GM21526 (cell line): ENCODE measurements around the gene GRIP1.

Source experiments
- ATAC-seq: cut with Tn5 transposase; IDR thresholded peaks from one replicate; pipeline ENCODE4 v1.9.1; 2021; ENCODE audit warnings: moderate library complexity; ENCODE audit not compliant: unreplicated experiment, low FRiP score

GRIP1 gene, protein sequence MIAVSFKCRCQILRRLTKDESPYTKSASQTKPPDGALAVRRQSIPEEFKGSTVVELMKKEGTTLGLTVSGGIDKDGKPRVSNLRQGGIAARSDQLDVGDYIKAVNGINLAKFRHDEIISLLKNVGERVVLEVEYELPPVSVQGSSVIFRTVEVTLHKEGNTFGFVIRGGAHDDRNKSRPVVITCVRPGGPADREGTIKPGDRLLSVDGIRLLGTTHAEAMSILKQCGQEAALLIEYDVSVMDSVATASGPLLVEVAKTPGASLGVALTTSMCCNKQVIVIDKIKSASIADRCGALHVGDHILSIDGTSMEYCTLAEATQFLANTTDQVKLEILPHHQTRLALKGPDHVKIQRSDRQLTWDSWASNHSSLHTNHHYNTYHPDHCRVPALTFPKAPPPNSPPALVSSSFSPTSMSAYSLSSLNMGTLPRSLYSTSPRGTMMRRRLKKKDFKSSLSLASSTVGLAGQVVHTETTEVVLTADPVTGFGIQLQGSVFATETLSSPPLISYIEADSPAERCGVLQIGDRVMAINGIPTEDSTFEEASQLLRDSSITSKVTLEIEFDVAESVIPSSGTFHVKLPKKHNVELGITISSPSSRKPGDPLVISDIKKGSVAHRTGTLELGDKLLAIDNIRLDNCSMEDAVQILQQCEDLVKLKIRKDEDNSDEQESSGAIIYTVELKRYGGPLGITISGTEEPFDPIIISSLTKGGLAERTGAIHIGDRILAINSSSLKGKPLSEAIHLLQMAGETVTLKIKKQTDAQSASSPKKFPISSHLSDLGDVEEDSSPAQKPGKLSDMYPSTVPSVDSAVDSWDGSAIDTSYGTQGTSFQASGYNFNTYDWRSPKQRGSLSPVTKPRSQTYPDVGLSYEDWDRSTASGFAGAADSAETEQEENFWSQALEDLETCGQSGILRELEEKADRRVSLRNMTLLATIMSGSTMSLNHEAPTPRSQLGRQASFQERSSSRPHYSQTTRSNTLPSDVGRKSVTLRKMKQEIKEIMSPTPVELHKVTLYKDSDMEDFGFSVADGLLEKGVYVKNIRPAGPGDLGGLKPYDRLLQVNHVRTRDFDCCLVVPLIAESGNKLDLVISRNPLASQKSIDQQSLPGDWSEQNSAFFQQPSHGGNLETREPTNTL

DNA sequence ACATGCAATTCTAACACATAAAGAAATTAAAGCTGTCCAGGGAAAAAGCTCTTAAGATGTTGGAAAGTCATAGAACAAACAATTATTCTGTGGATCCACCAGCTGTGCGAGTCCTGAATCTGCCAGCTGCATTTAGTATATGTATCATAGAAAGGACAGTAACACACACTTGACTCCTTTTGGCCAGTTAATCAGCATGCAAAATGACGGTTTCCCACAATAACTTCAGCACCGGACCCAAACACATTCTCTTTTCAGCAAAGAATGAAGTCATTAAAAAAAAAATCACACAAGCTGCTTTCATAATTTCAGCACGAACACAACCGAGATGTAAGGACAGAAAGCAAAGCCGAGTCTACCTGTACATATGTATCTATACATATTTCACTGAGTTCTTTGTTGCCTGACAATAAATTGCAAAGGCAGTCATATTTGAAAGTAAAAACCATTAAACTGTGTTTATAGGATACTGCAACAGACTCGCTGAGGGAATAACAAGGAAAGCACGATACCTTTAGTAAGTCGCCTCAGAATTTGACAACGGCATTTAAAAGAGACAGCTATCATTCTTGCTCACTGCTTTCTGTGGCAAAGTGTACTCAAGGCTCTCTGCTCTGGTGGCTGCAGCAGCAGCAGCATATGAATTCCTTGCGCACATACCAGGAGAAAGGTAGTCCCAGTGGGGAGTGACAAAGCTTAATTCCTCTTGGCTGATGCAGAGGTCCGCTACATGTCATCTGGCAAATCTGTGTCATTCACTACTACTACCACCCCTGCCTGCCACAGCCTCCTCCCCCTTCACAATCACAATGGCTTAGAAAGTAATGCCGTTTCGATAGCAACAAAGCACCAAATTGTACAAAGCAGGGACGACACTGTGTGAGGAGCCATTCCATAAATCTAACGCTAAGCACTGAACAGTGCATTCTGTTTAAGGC, at the start of gene GRIP1:
TSS of gene GRIP1 (minus strand) at position 739 of the 938 bp plus-strand sequence. CDS start at position 567, 172 bp downstream.
- ATAC-seq: no peak

DNA sequence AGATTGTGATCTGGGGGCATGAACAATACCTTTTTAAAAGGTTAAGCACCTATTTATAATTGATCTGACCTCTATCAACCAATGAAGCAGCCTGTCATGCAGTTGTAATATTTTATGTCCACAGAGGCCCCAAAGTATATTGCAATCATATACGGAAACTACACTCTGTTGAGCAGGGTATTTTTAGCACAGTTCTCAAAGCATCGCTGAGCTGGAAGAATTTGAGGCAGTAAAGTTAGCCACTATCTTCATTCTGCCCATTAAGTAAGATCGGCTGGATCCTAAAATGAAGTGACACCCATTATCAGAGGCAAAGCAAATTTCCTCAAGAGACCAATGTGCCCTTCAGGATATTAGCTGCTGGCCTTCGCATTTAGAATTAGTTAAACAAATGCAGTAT, 47.7 kb upstream of the GRIP1 start:
- ATAC-seq: no peak

DNA sequence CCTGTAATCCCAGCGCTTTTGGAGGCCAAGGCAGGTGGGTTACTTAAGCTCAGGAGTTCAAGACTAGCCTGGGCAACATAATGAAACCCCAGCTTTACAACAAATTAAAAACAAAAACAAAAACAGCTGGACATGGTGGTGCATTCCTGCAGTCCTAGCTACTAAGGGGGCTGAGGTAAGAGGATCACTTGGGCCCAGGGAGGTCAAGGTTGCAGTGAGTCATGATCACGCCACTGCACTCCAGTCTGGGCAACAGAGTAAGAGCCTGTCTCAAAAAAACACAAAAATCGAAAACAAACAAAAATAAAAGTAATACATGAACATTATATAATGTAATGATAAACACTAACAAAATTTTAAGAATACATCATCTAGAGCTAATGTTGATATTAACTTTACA, 46.2 kb upstream of the GRIP1 start:
- ATAC-seq: no peak

DNA sequence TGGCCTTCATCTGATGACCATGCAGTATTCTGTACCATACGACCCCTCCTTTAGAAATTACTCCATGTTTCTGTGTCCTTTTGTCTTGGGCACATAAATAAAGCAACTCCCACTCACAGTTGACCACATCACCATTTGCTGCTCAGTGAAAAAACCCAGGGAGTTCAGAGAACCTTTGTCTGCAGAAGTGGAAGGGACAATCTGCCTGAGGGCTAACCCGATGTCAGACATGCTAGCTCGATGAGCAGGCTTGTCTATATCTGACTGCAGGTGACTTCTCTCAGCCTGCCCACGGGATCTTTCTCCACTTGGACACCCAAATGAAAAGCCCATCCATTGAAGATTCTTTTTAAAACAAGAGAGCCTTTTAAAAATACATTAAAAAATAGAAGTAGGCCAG, 45.7 kb upstream of the GRIP1 start:
- ATAC-seq: no peak

DNA sequence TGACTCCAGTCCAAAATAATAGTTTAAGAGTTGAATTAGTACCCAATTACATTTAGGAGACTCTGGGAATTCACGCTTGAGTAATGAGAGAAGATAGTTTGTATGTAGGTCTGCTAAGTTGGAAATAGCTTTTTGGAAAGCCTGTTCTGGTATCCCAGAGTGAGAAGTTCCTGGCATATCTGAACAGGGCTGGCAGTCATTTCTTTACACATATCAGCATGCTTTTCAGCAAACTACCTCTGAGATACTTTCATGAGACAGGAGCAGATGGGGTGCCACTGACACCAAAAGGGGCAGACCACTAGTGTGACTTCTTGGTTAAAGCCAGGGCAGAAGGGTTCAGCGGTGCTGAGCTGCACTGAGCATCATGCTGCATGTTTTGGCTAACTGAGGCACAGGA, 45.1 kb upstream of the GRIP1 start:
- no peak for ATAC-seq

DNA sequence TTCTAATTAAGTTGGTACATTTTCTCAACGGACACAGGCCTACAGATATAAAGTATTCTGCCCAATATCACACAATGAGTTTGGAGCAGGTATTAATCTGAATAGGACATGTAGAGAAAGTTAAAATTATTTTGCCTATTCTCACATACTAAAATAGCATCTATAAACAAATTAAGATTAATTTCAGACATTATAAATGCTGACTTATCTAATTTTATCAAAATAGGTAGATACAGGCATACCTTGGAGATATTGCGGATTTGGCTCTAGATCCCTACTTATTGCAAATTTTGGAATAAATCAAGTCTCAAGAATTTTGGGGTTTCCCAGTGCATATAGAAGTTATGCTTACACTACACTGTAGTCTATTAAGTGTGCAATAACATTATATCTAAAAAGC, 41.0 kb upstream of the GRIP1 start:
- no peak for ATAC-seq

DNA sequence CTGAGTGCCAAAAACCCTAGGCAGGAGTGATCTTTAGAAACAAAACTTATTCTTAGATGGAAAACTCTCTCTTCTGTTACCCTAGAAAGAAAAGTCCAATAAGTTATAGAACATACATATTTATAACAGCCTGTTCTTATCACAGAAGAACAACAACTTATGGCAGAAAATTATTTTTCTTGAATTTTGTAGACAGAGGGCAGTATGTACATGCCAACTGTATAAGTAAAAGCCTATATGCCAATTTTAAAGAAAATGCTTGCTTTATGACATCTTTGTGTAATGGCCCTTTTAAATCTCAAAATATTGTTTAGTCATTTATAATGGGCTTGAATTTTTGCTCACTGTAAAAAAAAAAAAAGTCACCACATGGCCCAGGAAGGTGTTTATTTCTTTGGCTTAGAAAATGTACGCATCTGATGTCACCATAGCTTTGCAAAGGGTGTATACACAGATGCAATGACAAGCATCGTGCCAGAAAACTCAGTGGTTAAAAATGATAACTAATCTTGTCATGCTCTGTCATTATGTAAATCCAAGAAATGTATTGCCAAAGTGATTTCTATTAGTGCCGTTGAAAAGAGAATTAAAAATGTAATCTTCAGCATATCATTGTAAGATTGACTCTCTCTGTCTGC, 38.3 kb upstream of the GRIP1 start:
- ATAC-seq: no peak

DNA sequence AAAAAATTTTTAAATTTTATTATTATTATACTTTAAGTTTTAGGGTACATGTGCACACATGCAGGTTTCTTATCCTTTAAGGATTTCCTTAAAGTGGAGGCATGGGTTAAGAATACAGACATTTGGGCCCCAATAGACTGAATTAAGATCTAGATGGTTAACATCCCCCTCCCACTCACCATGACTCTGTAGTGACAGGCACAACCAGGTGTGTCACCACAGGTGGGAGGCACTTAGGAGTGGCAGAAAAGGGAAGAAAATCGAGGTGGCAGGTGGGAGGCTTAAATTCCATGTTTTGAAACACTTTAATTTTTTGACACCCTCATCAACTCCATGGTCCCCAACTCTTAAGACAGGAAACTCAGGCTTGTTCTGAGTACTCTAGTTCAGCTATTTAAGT, 37.6 kb upstream of the GRIP1 start:
- ATAC-seq: no peak

DNA sequence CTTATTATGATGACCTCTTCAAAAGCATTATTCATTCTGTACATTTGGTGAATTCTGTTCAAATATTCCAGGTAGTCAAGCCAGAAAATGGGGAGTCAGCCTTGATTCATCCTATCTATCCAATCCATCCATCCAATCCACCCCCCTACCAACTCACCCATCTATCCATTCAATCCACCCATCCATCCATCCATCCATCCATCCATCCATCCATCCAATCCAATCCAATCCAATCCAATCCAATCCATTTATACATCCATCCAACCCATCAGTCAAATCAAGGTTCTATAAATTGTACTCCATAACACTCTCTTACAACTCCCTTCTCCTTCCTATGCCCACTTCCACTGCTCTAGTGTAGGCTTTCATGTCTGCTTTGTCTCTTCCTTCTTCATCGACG, 35.8 kb upstream of the GRIP1 start:
- no peak for ATAC-seq

DNA sequence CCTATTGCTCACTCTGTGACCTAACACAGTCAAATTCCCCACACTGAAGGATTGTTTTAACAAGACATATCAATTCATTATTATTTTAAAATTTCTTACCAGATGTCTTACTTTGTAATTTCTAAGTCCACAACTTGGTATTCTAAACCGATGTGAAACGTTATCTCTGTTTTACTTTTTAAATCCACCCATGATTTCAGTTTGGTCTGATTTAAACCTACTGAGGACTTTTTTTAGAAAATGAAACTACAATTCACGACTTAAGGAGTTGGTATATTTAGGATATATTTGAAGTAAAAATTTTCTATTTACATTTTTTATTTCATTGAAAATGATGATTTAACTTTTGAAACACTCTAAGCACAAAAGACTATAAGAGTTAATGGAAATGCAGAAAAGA, 35.1 kb upstream of the GRIP1 start:
- ATAC-seq: no peak

DNA sequence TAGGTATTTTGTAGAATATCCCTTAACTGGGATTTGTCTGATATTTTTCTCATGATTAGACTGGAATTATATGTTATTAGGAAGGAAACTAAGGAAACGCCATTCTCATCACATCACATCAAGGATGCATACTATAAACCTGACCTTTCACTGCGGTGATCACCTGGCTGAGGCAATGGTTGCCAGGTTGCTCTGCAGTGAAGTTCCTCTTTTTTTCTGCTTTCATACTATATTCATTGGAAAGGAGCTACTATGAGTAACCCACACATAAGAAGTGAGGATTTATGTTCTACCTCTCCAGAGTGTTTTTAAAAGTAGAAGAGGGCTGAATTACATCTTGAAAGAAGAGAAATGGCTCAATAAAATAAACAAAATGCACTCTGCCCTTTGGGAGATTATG, 31.0 kb upstream of the GRIP1 start:
- no peak for ATAC-seq

DNA sequence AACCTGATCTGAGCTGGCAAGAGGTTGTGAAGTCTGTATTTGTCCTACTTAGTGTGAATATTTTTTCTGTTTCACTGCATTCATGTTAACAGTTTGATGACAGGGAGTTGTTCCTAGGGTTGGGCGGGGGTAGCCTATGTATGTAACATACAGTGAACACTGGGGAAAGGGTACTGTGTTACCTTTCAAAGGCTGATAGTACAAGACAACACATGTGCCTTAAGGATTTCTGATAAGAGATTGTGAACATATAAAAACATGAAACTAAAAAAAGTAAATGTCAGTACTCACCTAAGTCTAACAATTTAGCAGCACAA, 30.5 kb upstream of the GRIP1 start:
- no peak for ATAC-seq

DNA sequence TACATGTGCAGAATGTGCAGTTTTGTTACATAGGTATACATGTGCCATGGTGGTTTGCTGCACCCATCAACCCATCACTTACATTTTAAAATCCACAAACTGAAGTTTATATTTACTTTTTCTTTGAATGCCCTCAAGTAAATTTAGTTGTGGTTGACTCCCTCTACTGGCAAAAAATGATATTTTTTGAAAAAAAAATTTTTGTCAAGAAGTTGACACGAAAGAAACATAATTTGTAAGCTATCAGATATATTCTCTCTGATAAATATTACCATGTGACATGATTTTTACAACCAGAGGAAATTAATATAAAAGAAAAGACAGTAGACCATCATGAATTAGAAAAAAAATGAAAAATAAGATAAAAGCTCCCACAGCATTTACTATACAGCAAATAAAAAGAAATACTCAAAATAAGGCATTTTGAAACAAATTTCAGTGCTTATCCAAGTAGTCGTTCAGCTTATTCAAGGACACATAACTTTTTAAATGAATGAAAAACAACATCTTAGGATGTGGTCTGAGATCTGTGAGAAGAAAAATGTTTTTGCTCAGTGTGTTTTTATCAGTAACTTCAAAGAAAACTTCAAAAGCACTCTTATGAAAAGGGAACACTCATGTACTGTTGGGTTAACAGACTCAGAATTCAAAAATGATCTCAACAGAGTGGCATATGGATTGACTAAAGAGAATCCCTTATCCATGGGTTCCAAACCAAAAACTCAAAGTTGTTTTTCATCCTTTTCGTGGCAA, 30.0 kb upstream of the GRIP1 start:
- ATAC-seq: no peak

DNA sequence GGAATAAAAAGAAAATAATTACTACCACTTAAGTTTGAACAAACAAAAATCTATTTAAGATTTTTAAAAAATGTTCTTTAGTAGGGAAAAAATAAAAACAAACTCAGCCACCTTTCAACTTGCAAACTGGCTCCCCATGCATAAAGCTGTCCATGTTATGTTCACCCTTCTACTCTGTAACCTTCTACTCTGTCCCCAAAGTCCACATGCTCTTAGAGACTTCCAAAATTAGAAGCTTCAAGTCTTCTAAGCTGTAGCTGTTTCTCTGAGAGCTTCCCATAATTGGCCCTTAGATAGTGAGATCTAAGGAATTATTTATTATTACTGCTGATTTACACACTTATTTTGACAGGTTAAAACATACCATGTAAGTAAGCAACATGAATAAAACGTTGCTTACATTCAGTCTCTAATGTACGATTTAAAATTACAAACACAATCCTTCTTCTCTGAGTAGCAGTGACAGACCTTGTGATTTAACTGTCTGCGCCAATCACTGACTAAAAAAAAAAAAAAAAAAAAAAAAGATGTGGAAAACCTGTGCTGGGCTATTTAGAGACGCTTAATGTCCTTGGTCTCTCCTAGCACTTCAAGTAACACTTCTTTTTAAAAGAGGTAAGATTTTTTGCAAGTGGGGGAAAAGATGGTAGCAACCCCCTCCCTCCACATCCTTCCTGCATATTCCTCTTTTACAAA, 28.3 kb upstream of the GRIP1 start:
- ATAC-seq: no peak

DNA sequence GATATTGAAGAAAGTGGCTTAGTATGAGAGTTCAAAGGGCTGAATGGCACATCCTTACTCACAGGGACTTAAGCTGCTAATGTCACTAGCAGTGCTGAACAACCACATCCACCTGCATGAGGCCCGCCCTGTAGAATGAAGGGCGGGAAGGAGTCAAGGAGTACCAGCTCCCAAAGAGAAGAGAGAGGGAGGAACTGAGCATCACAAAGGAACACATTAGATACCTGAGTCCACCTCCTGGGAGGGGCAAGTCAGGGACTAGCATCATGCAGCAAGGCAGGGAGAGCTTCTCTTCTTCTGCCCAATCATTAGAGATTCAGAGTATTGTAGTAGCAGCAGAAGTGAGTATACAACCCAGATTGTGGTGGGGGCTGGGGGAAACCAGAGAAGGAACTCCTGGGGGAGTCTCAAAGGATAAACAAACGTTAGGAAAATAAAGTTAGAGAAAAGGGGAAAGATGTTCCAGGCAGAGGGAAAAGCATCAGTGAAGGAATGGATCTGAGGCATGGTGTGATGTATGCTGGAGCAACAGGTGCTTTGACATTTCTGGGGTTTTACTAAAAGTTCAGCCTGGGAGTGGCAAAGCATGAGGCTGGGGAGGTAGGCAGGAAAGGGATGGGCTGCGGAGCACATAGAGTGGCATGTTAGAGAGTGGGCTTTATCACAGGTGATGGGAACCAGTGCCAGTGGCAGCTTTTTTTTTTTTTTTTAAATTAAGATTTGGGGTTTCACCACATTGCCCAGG, 21.0 kb upstream of the GRIP1 start:
- ATAC-seq: no peak

DNA sequence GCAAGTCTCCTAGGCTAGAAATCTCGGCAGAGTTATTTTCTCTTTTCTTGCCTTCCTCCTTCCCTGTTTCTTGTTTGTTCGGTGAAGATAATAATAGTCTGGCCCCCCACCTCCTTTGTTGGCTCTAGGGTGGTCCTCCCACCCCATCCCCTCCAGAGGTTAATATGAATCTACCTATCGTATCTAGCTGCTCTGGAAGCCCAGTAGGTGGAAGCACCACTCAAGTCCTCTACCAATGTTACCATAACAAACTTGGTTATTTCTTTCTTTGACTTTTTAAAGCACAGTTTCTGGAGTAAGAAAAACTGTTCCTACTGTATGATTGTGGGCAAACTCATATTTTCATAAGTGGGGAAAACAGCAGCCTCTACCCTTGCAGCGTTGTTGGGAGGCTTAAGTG, 19.7 kb upstream of the GRIP1 start:
- ATAC-seq: no peak

DNA sequence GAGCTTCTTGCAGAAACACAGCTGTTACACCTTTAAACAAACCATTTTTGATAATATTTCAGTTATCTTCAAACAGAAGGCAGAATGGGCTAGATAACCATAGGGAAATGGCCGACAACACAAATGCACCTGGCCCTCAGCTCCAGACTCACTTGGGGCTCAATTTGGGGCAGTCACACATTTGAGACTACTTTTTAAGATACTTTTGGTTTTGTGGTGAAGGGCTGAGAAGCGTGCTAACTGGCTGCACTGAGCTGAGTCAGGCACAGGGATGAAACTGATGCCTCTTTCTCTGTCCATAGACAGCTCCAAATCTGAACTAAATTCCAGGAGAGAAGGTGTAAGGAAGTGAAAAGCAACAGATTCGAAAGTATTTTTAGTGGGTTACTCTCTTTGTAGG, 18.5 kb upstream of the GRIP1 start:
- ATAC-seq: peak; percentile 36
